Measurements from ENCODE around the gene MACROH2A1.

The MACROH2A1 gene

DNA sequence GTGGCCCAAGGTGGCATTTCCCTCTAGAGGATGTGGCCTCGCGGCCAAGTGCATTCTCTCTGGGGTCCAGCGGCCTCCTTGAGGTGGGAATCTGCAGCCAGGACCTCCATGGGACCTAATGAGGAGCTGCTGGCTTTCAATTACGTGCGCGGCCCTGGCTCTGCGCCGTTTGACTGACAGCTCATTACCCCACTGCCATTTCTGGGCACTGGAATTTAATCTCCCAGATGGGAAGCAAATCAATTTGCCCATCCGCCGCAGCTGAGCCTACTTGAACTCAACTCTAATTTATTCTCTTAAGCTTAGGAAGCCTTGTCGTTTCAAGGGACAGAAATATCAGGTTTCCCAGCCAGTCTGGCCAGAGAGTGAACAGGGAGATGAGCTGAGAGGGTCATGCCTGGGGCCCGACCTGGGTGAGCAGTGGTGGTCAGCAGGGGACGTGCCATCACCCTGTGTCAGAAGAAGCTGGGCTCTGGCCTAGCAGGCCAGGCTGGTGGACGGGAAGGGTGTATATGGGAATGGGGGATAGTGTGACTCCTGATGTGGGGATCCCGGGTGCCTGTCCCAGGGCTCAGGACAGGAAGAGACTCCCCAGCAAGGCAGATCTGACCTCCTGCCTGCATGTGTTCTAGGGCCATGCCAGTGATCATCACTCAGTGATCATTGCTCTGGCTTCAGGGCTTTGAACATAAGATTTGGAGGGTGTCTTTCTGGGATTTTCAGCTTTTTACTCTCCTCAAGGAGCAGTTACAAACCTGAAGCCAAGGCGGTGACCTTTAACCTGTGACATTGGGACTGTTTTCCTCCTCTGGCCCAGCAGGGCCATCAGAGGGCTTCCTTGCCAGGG, 69.7 kb downstream of the MACROH2A1 start:
- DNase-seq: no peak

DNA sequence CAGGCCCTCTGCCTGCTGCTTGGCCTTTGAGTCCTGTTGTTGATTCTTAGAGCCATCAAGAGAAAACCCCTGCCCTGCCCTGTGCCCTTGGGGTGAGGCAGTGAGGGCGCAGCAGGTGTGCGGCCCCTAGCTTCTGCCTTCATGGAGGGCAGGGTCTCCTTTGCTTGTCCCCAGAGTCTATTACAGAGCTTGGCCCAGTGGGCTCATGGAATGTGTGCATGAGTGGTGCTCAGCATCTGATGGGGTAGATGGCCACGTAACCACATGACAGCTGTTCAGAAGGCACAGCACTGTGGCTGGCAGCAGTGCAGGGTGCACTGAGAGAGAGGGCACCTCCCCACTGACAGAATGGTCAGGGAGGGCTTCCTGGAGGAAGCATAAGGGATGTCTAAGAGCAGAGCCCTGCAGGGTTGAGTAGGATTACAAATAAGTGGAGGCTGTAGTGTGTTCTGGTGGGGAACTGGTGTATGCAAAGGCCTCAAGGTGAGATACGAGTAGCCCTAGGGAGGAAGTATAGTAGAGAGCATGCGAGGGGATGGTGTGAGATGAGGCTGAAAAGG, 70.8 kb downstream of the MACROH2A1 start:
- DNase-seq: no peak

DNA sequence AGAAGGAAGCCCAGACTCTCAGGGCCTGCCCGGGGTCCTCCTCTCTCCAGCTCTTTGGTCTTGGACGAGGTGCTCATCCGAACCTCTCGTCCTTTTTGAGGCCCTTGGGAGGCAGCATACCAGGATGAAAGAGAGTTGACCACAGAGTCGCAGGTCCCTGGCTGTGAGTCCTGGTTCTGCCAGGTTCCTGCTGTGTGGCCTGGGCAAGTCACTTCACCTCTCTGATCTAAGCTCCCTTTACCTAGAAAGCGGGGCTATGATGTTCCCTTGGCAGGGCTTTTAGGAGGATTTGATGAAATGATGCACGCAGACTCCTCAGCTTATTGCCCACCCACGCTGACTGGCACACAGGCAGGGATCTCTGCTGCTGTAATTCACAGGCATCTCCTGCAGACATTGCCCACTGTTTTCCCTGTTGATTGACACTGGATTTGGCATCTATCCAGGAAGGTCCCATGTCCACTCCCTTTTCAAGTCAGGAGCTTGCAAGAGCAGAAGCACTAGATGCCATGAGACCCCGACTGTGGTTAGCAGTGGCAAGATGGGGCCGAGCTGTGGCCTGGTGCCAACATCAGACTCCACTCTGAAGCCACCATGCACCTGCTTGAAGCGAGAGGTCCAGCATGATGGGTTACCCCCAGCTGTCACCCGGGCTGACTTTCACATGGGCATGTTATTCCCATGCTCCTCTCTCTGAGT, 71.5 kb downstream of the MACROH2A1 start:
- DNase-seq: no peak

DNA sequence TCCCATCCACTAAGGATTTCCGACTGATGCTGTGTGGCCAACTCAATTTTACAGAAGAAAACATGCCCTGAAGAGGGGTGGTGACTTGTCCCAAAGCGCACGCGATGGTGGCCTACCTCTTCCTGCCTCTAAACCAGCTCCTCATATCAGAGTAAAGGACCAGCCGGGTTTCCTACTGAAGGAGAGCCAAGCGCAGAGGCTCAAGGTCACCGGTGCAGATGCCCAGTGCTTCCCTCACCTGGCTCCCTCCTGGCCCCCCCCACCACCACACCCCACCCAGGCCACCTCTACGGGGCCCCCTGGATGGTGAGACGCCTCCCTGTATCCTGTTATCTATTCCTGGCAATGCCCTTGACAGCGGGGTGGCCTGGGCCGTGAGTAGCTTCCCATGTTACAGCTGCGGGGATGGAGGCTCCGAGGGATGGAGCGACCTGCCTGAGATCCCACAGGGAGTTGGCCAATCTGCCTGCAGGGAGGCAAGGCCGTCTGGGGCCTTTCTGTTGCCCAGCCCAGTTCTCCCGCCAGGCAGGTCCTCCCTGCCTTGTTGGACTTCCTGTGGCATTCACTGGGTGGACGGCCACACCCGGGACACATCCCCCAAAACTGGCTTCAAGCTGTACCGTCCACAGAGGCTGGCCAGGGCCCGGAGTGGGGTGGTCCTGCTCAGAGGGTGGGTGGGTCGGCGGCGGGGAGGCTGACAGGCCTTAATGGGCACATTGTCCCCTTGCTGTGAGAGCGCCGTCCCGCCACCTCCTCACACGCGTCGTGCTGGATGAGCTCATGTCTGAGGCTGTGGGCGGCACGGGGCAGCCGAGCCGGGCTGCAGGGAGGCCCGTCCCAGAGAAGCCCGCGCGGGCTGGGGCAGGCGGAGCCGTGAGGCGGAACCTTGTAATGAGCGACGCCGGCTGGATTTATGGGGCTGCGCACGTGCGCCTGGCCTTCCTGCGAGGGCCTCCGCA, 72.5 kb downstream of the MACROH2A1 start:
- DNase-seq: no peak

DNA sequence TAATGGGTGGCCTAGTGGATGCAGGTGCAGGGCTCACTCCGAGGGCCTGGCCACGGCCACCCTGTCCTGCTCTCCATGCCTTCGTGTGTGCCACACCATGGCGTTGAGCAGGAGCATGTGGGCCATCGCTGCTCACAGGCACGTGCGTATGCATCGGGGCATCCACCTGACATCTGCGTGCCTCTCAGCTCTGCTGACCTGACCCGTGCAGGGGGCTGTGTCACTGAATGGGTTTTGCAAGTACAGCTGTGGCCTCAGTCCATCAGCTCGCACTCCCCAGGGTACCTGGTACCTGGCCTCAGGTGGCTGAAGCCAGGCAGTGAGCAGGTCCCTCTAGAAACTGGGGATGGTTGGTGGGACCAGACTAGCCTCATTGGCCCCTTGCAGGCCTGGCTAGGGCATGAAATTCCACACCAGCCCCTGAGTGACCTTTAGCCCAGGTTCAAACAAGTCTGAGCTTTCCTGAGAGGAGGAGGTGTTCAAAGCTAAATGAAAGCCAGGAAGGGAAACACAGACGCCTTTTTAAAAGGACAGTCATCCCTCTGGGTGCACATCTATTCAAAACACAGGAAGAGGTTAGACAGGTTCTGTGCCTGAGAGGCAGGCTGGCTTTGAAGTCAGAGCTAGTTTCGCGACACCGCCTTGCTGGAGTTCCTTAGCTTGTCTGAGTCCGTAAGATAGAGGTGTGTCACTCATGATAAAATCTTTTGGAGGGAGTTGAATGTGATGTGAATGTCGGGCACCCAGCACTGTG, 74.0 kb downstream of the MACROH2A1 start:
- no peak for DNase-seq

DNA sequence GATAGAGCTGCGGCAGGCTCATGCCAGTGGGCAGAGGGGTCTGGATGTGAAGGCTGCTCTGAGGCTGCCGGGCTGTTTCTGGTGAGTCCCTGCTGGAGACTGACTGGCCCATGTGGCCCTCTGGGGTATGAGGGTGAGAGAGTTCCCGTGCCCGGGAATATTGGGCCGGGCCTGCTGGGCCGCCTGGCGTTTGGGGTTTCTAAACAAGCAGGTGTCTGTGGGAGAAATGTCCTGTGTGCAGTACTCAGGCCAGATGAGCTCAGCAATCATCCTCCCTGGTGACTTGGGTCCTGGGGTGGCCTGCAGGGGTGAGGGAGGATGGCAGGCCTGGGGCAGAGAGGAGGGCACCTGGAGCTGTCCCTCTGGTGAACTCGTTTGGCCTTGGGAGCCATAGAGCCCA, 74.9 kb downstream of the MACROH2A1 start:
- DNase-seq: no peak

DNA sequence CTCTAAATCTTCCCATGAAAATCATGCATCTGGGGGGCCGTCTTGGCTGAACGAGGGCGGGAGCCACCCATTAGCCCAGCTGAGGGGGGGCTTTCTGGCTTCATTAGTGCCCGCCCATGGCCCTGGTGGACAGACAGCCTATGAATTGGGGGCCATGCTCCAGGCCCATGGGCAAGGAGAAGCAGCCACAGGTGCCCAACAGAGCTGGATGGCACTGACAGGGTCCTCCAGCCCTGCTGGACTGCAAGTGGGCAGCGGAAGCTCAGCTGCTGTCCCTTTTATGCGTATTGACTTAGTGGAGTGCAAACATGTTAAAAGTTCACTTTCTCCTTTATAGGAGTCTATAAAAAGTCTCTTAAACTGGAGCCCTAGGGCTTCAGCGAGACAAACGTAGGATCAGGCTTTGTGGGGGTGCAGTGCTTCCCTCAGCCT, 75.3 kb downstream of the MACROH2A1 start:
- DNase-seq: no peak

DNA sequence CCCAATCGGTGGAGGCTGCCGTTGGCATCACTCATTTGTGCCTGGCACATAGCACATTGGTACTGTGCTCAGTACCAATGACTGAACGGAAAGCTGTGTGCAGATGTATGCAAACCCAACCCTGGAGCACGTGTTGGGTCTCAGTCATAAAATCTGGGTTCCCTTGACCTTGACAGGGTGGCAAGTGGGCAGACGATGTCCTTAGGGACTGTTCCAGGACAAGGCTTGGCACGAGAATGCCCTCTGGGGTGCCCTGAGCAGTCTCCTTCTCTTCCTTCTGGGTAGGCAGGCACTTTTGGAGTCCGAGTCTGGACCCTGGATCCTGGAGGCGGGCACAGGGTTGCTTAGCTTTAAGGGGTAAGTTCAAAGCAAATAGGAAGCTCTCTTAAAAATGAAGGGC, 75.8 kb downstream of the MACROH2A1 start:
- no peak for DNase-seq

DNA sequence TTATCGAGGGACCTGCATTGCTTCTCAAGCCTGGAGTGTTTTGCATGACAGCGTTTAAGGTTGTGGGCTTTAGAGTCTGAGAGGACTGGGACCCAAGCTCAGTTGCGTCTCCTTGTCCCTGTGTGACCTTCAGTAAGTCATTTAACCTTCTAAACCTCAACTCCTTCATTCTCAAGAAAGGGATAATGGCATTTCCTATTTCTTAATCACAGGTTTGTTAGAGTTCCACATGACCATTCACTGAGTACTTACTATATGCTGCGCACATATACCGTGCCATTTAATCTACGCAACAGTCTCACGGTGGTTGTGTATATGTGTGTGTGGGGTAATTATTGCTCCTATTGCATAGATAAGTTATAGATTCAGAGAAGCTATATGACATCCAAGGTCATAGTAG, 76.3 kb downstream of the MACROH2A1 start:
- DNase-seq: no peak

DNA sequence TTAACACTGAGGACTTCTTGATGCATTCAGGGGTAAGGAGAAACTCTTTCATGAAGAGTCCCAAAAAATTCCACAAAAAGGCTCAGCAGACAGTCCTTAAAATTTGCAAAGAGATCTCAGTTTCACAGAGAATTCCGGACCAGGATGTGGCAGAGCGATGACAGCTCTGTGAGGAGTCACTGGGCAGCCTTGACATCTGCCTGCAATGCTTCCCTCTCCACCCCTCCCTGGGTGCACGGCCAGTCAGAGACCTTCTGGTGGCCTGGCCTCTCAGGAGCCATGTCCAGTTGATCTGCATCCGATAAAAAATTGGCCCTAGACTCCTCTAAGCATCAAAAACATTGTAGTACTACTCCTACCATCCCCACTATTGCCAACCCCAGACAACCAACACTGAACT, 76.8 kb downstream of the MACROH2A1 start:
- no peak for DNase-seq

DNA sequence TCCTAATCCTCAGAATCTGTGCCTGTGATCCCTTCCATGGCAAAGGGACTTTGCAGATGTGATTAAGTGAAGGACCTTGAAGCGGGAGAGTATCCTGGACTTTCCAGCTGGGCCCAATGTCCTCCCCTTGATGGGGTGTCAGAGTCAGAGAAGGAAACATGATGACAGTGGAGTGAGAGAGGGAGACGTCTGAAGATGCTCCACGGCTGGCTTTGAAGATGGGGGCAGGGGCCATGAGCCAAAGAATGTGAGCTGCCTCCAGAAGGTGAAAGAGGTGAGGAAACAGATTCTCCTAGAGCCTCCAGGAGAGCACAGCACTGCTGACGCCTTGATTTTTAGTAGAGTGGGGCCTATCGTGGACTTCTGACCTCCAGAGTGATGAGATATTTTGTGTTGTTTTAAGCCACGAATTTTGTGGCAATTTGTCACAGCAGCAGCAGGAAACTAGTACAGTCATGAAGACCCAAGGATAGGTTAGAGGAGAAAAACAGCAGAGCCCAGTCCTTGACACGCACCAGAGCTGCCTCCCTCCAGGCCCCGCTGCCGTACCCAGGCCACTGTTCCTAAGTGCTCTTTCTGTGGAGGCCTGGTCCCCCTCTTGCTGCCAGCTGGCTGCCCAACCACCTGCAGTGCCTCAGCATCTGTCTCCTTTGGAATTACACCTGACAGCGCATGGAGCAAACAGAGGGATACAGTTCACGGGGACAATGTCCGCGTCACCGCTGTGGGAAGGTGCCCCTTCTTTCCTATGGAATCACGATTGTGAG, 78.1 kb downstream of the MACROH2A1 start:
- DNase-seq: no peak

DNA sequence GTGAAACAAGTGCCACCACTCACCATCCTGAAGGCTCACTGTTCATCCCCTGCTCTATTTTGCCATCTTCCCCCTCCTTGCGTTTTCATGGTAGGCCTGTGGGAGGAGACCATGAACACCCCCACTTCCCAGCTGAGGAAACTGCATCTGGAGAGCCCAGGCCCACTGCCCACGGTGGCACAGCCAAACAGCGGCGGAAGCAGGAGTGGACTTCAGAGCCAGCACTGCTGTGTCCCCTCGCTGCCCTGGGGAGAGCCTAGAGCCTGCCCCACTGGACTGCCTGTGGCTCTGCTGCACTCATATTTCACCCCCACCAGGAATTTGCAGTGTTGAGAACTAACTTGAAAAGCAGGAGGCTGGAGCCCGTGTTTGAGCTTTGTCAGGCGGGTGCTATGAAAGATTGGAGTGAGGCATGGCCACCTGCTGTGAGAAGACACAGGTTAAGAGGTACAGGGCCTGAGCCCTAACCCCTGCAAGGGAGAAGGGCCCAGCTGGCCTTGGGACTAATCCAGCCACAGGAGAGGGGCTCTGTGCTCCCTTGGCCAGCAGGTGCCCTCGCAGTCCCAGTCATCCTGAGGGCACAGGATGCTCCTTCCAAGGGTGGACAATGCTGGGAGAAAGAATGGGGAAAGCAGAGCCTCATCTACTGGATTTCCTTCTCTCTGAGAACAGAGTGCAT, 79.0 kb downstream of the MACROH2A1 start:
- DNase-seq: no peak

DNA sequence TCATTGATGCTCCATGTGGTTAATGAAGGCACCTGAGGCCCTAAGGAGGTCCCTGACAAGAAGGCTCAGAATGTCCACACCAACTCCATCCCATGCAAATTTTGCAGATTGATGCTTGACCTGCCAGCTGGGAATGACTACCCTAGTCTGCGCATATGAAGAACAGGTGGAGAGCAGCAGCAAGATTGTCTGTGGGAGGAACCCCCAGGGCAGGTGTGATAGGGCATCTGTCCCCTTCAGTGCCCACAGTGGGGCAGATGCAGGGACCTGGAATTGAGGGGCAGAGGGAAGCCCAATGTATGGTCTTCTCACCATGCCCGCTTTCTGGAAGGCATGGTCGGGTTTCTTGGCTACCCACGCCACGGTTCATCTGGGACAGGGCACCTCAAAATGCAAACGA, 79.6 kb downstream of the MACROH2A1 start:
- DNase-seq: no peak

DNA sequence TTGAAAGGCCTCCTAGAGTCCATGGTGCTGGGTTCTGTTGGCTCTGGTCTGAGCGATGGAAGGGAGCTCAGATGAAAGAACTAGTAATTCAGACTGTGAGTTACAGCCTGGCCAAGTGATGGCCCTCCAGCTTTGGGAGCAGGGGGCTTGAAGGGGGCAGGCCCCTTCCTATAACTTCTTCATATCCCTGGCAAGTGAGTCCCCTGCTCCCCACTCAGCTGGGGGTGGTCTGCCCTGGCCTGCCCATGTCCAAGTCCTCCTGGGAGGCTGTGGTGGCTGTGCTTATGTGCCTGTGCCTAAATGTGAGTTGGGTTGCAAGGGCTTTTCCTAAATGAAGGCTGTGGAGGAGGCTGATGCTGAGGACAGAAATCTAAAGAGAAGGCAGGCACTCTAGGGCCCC, 80.1 kb downstream of the MACROH2A1 start:
- DNase-seq: no peak

DNA sequence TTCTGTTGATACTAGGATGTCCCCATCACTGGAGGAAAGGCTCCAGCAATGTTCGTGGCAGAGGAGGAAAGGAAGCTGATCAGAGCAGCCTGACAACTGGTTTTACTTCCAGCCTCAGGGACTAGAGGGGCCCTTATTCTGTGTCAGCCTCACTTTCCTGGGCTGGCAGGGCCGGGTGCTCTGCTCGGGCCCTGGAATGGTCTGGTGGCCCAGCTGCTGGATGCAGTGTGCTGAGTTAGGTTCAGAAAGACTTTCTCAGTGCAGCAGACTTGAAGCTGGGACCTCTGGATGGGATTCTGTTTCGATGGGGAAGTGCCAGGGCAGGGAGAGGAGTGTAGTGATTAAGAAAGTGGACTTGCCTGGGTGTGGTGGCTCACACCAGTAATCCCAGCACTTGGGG, 81.0 kb downstream of the MACROH2A1 start:
- no peak for DNase-seq

DNA sequence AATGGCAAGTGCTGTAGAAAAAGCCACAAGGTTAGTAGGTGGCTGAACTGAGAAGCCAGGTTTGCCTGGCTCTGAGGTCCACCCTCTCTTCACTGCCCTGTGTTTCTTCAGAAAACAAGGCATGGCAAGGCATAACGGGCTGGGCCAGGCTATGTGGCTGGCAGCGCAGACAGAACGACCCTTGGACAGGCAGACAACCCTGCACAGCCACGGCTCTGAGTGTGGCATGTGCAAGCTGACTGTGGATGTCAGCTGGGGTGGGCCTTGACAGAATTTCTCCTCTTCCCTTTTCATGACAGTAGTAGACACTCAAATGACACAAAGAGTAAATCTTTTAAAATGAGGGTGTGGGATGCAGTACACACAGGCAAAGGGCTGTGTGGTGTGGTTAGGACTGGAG, 81.7 kb downstream of the MACROH2A1 start:
- no peak for DNase-seq

DNA sequence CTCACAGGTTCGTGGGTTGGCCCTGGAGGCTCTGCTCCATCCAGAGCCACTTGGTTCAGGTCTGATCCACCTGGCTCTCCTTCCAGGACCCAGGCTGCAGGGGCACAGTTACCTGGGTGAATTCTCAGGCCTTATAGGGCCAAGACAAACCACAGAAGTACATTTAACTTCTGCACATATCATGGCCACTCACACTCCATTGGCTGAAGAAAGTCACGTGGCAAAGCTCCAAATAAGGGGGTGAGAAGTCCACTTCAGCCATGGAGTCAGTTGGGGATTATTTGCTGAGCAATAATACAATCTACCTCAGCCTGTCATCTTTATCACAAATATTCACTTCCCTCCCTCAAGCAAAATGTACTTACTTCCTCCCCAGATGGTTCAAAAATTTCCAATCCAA, 83.6 kb downstream of the MACROH2A1 start:
- DNase-seq: no peak

DNA sequence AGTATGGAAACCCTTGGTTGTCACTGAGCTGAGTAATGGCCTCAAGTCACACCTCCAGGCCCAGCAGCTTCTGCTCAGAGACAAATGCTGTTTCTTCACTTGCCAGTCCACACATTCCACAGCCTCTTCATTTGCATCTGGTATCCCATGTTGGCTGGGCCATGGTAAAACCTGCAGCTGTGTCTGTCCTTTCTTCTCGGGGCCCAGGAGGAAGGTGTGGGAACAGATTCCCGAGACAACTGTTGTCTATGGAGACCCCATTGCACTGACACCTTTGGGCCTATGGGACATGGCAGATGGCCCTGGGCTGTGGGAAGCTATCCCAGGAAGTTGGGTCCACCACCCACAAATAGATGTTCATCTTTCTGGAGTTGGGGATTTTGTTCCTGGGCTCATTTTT, 85.1 kb downstream of the MACROH2A1 start:
- DNase-seq: no peak

DNA sequence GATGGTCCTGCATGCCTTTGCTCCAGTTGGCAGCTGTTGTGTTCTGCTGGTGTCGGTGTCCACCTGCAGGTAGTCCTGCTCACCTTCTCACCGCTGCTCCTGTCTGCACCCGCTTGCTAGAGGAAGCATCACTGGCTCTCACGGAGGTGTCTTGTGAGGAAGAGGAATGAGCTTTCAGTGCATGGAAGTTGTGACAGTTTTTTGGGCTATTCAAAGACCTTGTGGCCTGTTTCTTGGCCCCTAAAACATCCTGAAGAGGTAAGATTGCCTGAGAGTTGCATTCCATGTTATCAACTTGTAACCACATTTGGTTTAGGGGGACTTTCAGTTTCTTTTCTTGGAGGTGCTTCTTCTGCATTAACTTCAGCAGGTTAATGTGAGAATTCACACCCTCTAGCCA, 85.6 kb downstream of the MACROH2A1 start:
- no peak for DNase-seq

DNA sequence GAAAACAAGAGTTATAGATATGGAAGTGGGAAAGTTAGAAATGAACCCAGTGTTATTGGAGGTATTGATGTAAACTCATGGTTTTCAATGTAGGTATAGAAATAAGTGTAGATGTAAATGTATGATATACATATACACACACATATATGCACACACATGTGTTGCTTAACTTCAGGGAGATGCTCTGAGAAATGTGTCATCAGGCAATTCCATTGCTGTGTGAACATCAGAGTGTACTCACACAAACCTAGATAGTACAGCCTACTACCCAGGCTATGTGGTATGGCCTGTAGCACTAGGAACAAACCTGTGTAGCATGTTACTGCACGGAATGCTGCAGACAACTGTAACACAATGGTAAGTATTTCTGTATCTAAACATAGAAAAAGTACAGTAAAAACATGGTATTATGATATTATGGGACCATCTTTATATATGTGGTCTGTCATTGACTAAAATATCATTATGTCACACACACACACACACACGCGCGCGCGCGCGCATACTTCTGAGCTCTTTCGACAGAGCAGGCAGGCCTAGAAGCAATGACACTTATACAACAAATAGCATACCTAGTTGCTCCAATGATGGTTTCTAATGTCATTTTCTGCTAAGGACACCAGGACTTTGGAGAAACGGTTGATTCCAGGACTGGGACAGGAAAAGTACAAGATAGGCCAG, 86.6 kb downstream of the MACROH2A1 start:
- DNase-seq: no peak
